22Rv1 (cell line): ENCODE results near the gene TCF25.

Experiments
- ZFX ChIP-seq: fragments of 450-650 bp; IDR thresholded peaks from 2 replicates; pipeline ENCODE4 v1.6.1; 2017; ENCODE audit warnings: antibody characterized with exemption, borderline replicate concordance
- TF ChIP-seq, protein P1 (sequence below): fragments of 450-650 bp; IDR thresholded peaks from 2 replicates; pipeline ENCODE4 v1.5.1; 2017; ENCODE audit warnings: mild to moderate bottlenecking

DNA sequence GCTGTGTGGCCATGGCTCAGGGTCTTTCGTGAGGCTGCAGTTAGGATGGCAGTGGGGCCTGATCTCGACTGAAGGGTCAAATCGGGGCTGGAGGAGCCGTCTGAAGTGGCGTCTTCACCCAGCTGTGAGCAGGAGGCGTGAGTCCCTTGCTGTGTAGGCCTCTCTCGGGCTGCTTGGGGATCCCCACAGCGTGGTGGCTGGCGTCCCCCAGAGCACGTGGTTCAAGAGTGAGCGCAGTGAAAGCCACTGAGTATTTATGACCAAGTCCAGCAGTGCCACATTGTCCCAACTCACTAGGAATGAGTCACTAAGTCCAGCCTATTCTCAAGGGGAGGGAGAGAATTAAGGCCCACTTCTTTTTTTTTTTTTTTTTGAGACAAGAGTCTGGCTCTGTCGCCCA lies 11.7 kb upstream of the TCF25 start:
- TF ChIP-seq, protein P1, sequence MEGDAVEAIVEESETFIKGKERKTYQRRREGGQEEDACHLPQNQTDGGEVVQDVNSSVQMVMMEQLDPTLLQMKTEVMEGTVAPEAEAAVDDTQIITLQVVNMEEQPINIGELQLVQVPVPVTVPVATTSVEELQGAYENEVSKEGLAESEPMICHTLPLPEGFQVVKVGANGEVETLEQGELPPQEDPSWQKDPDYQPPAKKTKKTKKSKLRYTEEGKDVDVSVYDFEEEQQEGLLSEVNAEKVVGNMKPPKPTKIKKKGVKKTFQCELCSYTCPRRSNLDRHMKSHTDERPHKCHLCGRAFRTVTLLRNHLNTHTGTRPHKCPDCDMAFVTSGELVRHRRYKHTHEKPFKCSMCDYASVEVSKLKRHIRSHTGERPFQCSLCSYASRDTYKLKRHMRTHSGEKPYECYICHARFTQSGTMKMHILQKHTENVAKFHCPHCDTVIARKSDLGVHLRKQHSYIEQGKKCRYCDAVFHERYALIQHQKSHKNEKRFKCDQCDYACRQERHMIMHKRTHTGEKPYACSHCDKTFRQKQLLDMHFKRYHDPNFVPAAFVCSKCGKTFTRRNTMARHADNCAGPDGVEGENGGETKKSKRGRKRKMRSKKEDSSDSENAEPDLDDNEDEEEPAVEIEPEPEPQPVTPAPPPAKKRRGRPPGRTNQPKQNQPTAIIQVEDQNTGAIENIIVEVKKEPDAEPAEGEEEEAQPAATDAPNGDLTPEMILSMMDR = no peak
- TF ChIP-seq ZFX = no peak
